ACC112 (cell line): ENCODE measurements around the gene LRP1B.
"Not testable (repeated sequence)": the region's sequence is repeated elsewhere in the genome, so short reads cannot be mapped to it uniquely, and the experiment has no call there.

Experiments
- H2AFZ ChIP-seq: fragments of 200-600 bp; sonication (generic); one replicate; pipeline ENCODE4 v1.6.0; 2017; ENCODE audit warnings: antibody characterized with exemption, low read length; ENCODE audit not compliant: unreplicated experiment
- H3K27ac ChIP-seq: fragments of 200-600 bp; sonication (generic); 2 replicates; pipeline ENCODE4 v1.5.1; 2014; ENCODE audit warnings: low read depth, mild to moderate bottlenecking, antibody characterized with exemption, low read length, moderate library complexity
- H3K27me3 ChIP-seq: fragments of 200-600 bp; sonication (generic); 2 replicates; pipeline ENCODE4 v1.6.1; 2014; ENCODE audit warnings: mild to moderate bottlenecking, antibody characterized with exemption, low read length, moderate library complexity, mixed read lengths; ENCODE audit not compliant: insufficient read depth
- H3K36me3 ChIP-seq: fragments of 200-600 bp; sonication (generic); 2 replicates; pipeline ENCODE4 v1.6.1; 2016; ENCODE audit warnings: mild to moderate bottlenecking, antibody characterized with exemption, low read length, moderate library complexity, mixed read lengths; ENCODE audit not compliant: insufficient read depth
- H3K4me1 ChIP-seq: fragments of 200-600 bp; sonication (generic); one replicate; pipeline ENCODE4 v1.6.1; 2016; ENCODE audit warnings: low read length, mixed read lengths; ENCODE audit not compliant: insufficient read depth, unreplicated experiment, control insufficient read depth
- H3K4me3 ChIP-seq: fragments of 200-600 bp; sonication (generic); 2 replicates; pipeline ENCODE4 v1.5.1; 2014; ENCODE audit warnings: mild to moderate bottlenecking, low read depth, low read length
- H3K79me2 ChIP-seq: fragments of 200-600 bp; sonication (generic); one replicate; pipeline ENCODE4 v1.6.0; 2016; ENCODE audit warnings: low read length; ENCODE audit not compliant: control insufficient read depth, unreplicated experiment, insufficient read depth

Gene LRP1B

GRCh38 chr2:140288213-140288612, 1842.6 kb downstream of the LRP1B start:
- H3K27me3 ChIP-seq, result no peaks in the 10 kb centered on the region
- H2AFZ ChIP-seq, result no peak overlapping the region
- H3K4me3 ChIP-seq, result no peak overlapping the region
- no peak overlapping the region for H3K27ac ChIP-seq
- no peaks in the 10 kb centered on the region for H3K36me3 ChIP-seq
- H3K4me1 ChIP-seq, result no peaks in the 10 kb centered on the region
- H3K79me2 ChIP-seq, result no peaks in the 10 kb centered on the region

- no peaks in the 10 kb centered on the region for H3K27me3 ChIP-seq
- no peaks in the 10 kb centered on the region for H3K4me1 ChIP-seq
- no peaks in the 10 kb centered on the region for H3K36me3 ChIP-seq
- H2AFZ ChIP-seq, result no peak overlapping the region
- H3K79me2 ChIP-seq, result no peaks in the 10 kb centered on the region
- no peak overlapping the region for H3K4me3 ChIP-seq
- no peak overlapping the region for H3K27ac ChIP-seq
Observed at GRCh38 chr2:140286377-140286776, 1844.4 kb downstream of the LRP1B start.

GRCh38 chr2:140277344-140277743, 1853.5 kb downstream of the LRP1B start:
- H3K36me3 ChIP-seq, H3K27ac ChIP-seq, H3K27me3 ChIP-seq, H3K4me3 ChIP-seq, H3K79me2 ChIP-seq, H3K4me1 ChIP-seq, H2AFZ ChIP-seq: not testable (repeated sequence)

- no peaks in the 10 kb centered on the region for H3K4me1 ChIP-seq
- no peak overlapping the region for H3K4me3 ChIP-seq
- no peak overlapping the region for H2AFZ ChIP-seq
- H3K79me2 ChIP-seq, result no peaks in the 10 kb centered on the region
- H3K27ac ChIP-seq, result no peak overlapping the region
- no peaks in the 10 kb centered on the region for H3K27me3 ChIP-seq
- H3K36me3 ChIP-seq, result no peaks in the 10 kb centered on the region
Observed at GRCh38 chr2:140276661-140277060, 1854.2 kb downstream of the LRP1B start.

GRCh38 chr2:140275427-140275826, 1855.4 kb downstream of the LRP1B start:
- no peak overlapping the region for H2AFZ ChIP-seq
- H3K4me1 ChIP-seq, result no peaks in the 10 kb centered on the region
- H3K36me3 ChIP-seq, result no peaks in the 10 kb centered on the region
- H3K4me3 ChIP-seq, result no peak overlapping the region
- H3K27ac ChIP-seq, result no peak overlapping the region
- H3K79me2 ChIP-seq, result no peaks in the 10 kb centered on the region
- no peaks in the 10 kb centered on the region for H3K27me3 ChIP-seq

- Histone ChIP-seq H3K4me1 (no peaks in the 10 kb centered on the region), H3K36me3 (no peaks in the 10 kb centered on the region), H3K79me2 (no peaks in the 10 kb centered on the region), H3K27ac (no peak overlapping the region), H3K27me3 (no peaks in the 10 kb centered on the region), H2AFZ (no peak overlapping the region), H3K4me3 (no peak overlapping the region)
Observed at GRCh38 chr2:140274891-140275290, 1855.9 kb downstream of the LRP1B start.

GRCh38 chr2:140273958-140274357, 1856.9 kb downstream of the LRP1B start:
- no peak overlapping the region for H3K4me3 ChIP-seq

GRCh38 chr2:140273408-140273807, 1857.4 kb downstream of the LRP1B start:
- no peak overlapping the region for H3K4me3 ChIP-seq
- no peak overlapping the region for H2AFZ ChIP-seq
- H3K4me1 ChIP-seq, result no peaks in the 10 kb centered on the region
- no peaks in the 10 kb centered on the region for H3K79me2 ChIP-seq
- no peaks in the 10 kb centered on the region for H3K27me3 ChIP-seq
- no peaks in the 10 kb centered on the region for H3K36me3 ChIP-seq
- no peak overlapping the region for H3K27ac ChIP-seq

More at GRCh38 chr2:140273958-140274357, 1856.9 kb downstream of the LRP1B start:
- Histone ChIP-seq H3K36me3 (no peaks in the 10 kb centered on the region), H3K27ac (no peak overlapping the region), H3K27me3 (no peaks in the 10 kb centered on the region), H3K79me2 (no peaks in the 10 kb centered on the region), H3K4me1 (no peaks in the 10 kb centered on the region), H2AFZ (no peak overlapping the region)

GRCh38 chr2:140270224-140270623, 1860.6 kb downstream of the LRP1B start:
- no peaks in the 10 kb centered on the region for H3K36me3 ChIP-seq
- H2AFZ ChIP-seq, result no peak overlapping the region
- H3K27ac ChIP-seq, result no peak overlapping the region
- no peaks in the 10 kb centered on the region for H3K27me3 ChIP-seq
- no peak overlapping the region for H3K4me3 ChIP-seq
- H3K4me1 ChIP-seq, result no peaks in the 10 kb centered on the region
- H3K79me2 ChIP-seq, result no peaks in the 10 kb centered on the region

- Histone ChIP-seq H3K27me3 (no peaks in the 10 kb centered on the region), H3K27ac (no peak overlapping the region)
Observed at GRCh38 chr2:140269000-140269399, 1861.8 kb downstream of the LRP1B start.

GRCh38 chr2:140262908-140263307, 1867.9 kb downstream of the LRP1B start:
- Histone ChIP-seq H3K4me1 (no peaks in the 10 kb centered on the region), H3K36me3 (no peaks in the 10 kb centered on the region), H3K27me3 (no peaks in the 10 kb centered on the region), H3K79me2 (no peaks in the 10 kb centered on the region), H3K4me3 (no peak overlapping the region), H2AFZ (no peak overlapping the region), H3K27ac (no peak overlapping the region)

More at GRCh38 chr2:140269000-140269399, 1861.8 kb downstream of the LRP1B start:
- Histone ChIP-seq H3K4me3 (no peak overlapping the region), H3K4me1 (no peaks in the 10 kb centered on the region), H3K36me3 (no peaks in the 10 kb centered on the region), H2AFZ (no peak overlapping the region), H3K79me2 (no peaks in the 10 kb centered on the region)
